ENCODE results near the gene EPSTI1. TPM values are rescaled to one million over a fixed set of nuclear protein-coding genes. Genes with fewer than 3 reads are reported as not detected.

EPSTI1 gene
- total RNA-seq, 2 donors from 2014 or later = 18.6 to 48.8 TPM

- H3K9me3 Mint-ChIP-seq = peaks cover 0 to 2% of the 10 kb centered on the region in 2 donors
- ATAC-seq (replicated peaks in 1 of 2) (no peak), DNase-seq (no peak)
- H3K27me3 Mint-ChIP-seq (ENCODE audit: low read depth) = no peaks in the 10 kb centered on the region
- H3K36me3 Mint-ChIP-seq (ENCODE audit: insufficient read depth in 2 of 2) = peaks cover 14 to 16% of the 10 kb centered on the region in 2 donors
- H3K27ac Mint-ChIP-seq = no peak overlapping the region
- H3K4me3 Mint-ChIP-seq = no peak overlapping the region
- H3K4me1 Mint-ChIP-seq (ENCODE audit: low read depth) = no peaks in the 10 kb centered on the region
Observed at GRCh38 chr13:42950181-42950580, 41.9 kb downstream of the EPSTI1 start.

GRCh38 chr13:42947925-42948324 is 44.1 kb downstream of the EPSTI1 start:
- no peak for ATAC-seq (replicated peaks in 1 of 2)
- DNase-seq = no peak
- Mint-ChIP-seq H3K9me3 (peaks cover 4 to 5% of the 10 kb centered on the region in 2 donors), H3K4me1 (ENCODE audit: low read depth) (no peaks in the 10 kb centered on the region), H3K27me3 (ENCODE audit: low read depth) (no peaks in the 10 kb centered on the region), H3K27ac (no peak overlapping the region), H3K36me3 (ENCODE audit: insufficient read depth in 2 of 2) (peaks cover 14 to 22% of the 10 kb centered on the region in 2 donors), H3K4me3 (no peak overlapping the region)

- no peak overlapping the region for H3K4me3 Mint-ChIP-seq
- no peak overlapping the region for H3K27ac Mint-ChIP-seq
- no peaks in the 10 kb centered on the region for H3K27me3 Mint-ChIP-seq (ENCODE audit: low read depth)
- H3K4me1 Mint-ChIP-seq (ENCODE audit: low read depth) = no peaks in the 10 kb centered on the region
- H3K9me3 Mint-ChIP-seq = peaks cover 2 to 4% of the 10 kb centered on the region in 2 donors
- ATAC-seq (replicated peaks in 1 of 2) (no peak), DNase-seq (no peak)
- H3K36me3 Mint-ChIP-seq (ENCODE audit: insufficient read depth in 2 of 2) = peaks cover 8 to 15% of the 10 kb centered on the region in 2 donors
Observed at GRCh38 chr13:42946927-42947326, 45.1 kb downstream of the EPSTI1 start.

- no peak overlapping the region for H3K27ac Mint-ChIP-seq
- peaks cover 0 to 2% of the 10 kb centered on the region in 2 donors for H3K9me3 Mint-ChIP-seq
- ATAC-seq (replicated peaks in 1 of 2) = no peak
- H3K27me3 Mint-ChIP-seq (ENCODE audit: low read depth) = no peaks in the 10 kb centered on the region
- H3K4me1 Mint-ChIP-seq (ENCODE audit: low read depth) = peaks cover 7% of the 10 kb centered on the region
- DNase-seq = no peak
- H3K36me3 Mint-ChIP-seq (ENCODE audit: insufficient read depth in 2 of 2) = peaks cover 5 to 7% of the 10 kb centered on the region in 2 donors
- no peak overlapping the region for H3K4me3 Mint-ChIP-seq
Observed at GRCh38 chr13:42929886-42930535, 62.0 kb downstream of the EPSTI1 start.

- peaks cover 6 to 7% of the 10 kb centered on the region in 2 donors for H3K36me3 Mint-ChIP-seq (ENCODE audit: insufficient read depth in 2 of 2)
Observed at GRCh38 chr13:42926555-42926954, 65.5 kb downstream of the EPSTI1 start.

DNA sequence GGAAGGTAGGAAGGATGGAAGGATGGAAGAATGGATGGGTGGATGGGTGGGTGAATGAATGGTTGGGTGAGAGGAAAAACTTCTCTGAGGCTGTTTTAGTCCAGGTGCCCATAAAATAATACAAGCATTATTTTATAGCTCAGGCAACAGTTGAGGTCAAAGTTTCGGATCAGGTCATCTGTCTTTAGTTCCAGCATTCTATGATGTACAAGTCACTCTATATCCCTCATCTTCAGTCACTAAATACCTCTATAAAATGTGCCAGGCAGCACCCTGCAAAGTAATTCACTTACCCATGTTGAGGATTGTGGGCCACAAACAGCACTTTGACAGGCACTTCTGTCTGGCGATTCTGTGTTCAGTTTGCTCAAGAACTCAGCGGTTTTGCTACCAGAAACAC is 66.0 kb downstream of the EPSTI1 start:
- peaks cover 6 to 7% of the 10 kb centered on the region in 2 donors for H3K36me3 Mint-ChIP-seq (ENCODE audit: insufficient read depth in 2 of 2)

More at GRCh38 chr13:42926555-42926954, 65.5 kb downstream of the EPSTI1 start:
- no peak for ATAC-seq (replicated peaks in 1 of 2)
- H3K27me3 Mint-ChIP-seq (ENCODE audit: low read depth) = no peaks in the 10 kb centered on the region
- no peak overlapping the region for H3K27ac Mint-ChIP-seq
- H3K9me3 Mint-ChIP-seq = no peaks in the 10 kb centered on the region
- H3K4me3 Mint-ChIP-seq = no peak overlapping the region
- DNase-seq = no peak
- H3K4me1 Mint-ChIP-seq (ENCODE audit: low read depth) = peaks cover 7% of the 10 kb centered on the region

GRCh38 chr13:42925626-42926025 is 66.4 kb downstream of the EPSTI1 start:
- H3K27me3 Mint-ChIP-seq (ENCODE audit: low read depth) = no peaks in the 10 kb centered on the region
- no peak overlapping the region for H3K27ac Mint-ChIP-seq
- peak in 1 of 2 donors; percentile 44 for ATAC-seq (replicated peaks in 1 of 2)
- no peak for DNase-seq
- H3K4me1 Mint-ChIP-seq (ENCODE audit: low read depth) = peaks cover 7% of the 10 kb centered on the region
- H3K4me3 Mint-ChIP-seq = no peak overlapping the region
- H3K36me3 Mint-ChIP-seq (ENCODE audit: insufficient read depth in 2 of 2) = peaks cover 6 to 7% of the 10 kb centered on the region in 2 donors
- no peaks in the 10 kb centered on the region for H3K9me3 Mint-ChIP-seq

More for the DNA sequence above, 66.0 kb downstream of the EPSTI1 start:
- peaks cover 7% of the 10 kb centered on the region for H3K4me1 Mint-ChIP-seq (ENCODE audit: low read depth)
- H3K9me3 Mint-ChIP-seq = no peaks in the 10 kb centered on the region
- DNase-seq (no peak), ATAC-seq (replicated peaks in 1 of 2) (no peak)
- no peak overlapping the region for H3K27ac Mint-ChIP-seq
- no peaks in the 10 kb centered on the region for H3K27me3 Mint-ChIP-seq (ENCODE audit: low read depth)
- H3K4me3 Mint-ChIP-seq = no peak overlapping the region

DNA sequence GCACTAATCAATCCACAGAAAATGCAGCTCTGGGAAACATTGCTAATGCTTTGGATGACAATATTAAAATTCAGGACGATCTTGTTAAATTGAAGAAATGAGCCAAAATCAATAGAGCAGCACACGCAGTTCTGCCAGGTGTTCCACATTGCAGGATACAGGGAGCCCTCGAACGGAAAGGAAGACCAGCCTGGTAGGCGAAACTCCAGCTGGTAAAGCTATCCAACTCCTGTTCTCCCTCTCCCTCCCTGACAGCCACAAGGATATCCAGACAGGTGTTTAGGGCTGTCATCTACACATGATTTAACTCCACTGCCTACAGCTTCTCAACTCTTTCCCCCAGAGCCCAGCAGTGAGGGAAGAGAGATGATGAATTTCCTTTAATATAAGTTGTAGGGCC is 67.7 kb downstream of the EPSTI1 start:
- Mint-ChIP-seq H3K9me3 (no peaks in the 10 kb centered on the region), H3K27ac (no peak overlapping the region), H3K36me3 (ENCODE audit: insufficient read depth in 2 of 2) (peaks cover 6 to 9% of the 10 kb centered on the region in 2 donors), H3K4me3 (no peak overlapping the region), H3K4me1 (ENCODE audit: low read depth) (peaks cover 7% of the 10 kb centered on the region), H3K27me3 (ENCODE audit: low read depth) (no peaks in the 10 kb centered on the region)
- ATAC-seq (replicated peaks in 1 of 2) = no peak
- no peak for DNase-seq

- ATAC-seq (replicated peaks in 1 of 2) = no peak
- peaks cover 0 to 1% of the 10 kb centered on the region in 2 donors for H3K9me3 Mint-ChIP-seq
- peaks cover 1 to 5% of the 10 kb centered on the region in 2 donors for H3K36me3 Mint-ChIP-seq (ENCODE audit: insufficient read depth in 2 of 2)
- no peaks in the 10 kb centered on the region for H3K27me3 Mint-ChIP-seq (ENCODE audit: low read depth)
- no peak overlapping the region for H3K4me3 Mint-ChIP-seq
- H3K27ac Mint-ChIP-seq = no peak overlapping the region
- DNase-seq = no peak
- no peaks in the 10 kb centered on the region for H3K4me1 Mint-ChIP-seq (ENCODE audit: low read depth)
Observed at GRCh38 chr13:42907745-42908144, 84.3 kb downstream of the EPSTI1 start.

DNA sequence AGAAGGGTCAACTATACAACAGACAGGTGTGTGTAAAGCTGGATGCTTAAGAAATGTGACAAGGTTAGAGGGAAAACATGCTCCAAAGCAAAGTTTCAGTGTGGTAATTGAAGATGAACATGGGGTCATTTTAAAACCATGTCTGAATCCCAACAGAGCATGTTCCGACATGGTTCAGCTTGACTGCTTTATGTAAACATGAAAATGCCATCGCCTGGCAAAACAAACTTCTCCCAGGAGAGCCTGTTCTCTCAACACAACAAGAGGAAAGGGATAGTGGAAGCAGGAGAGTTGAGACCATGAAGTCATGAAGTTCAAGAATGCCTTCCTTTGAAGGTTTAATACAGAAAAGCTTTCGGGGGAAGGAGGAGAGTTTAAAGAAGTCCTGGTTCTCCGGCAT is 85.8 kb downstream of the EPSTI1 start:
- Mint-ChIP-seq H3K27ac (no peak overlapping the region), H3K4me3 (no peak overlapping the region), H3K4me1 (ENCODE audit: low read depth) (no peaks in the 10 kb centered on the region), H3K36me3 (ENCODE audit: insufficient read depth in 2 of 2) (peaks cover 0 to 2% of the 10 kb centered on the region in 2 donors), H3K27me3 (ENCODE audit: low read depth) (no peaks in the 10 kb centered on the region), H3K9me3 (no peaks in the 10 kb centered on the region)
- DNase-seq (no peak), ATAC-seq (replicated peaks in 1 of 2) (no peak)

- Mint-ChIP-seq H3K36me3 (ENCODE audit: insufficient read depth in 2 of 2) (peaks cover 0 to 2% of the 10 kb centered on the region in 2 donors), H3K4me1 (ENCODE audit: low read depth) (no peaks in the 10 kb centered on the region), H3K27ac (no peak overlapping the region), H3K27me3 (ENCODE audit: low read depth) (no peaks in the 10 kb centered on the region), H3K4me3 (no peak overlapping the region), H3K9me3 (no peaks in the 10 kb centered on the region)
- ATAC-seq (replicated peaks in 1 of 2) (no peak), DNase-seq (no peak)
Observed at GRCh38 chr13:42905579-42905978, 86.5 kb downstream of the EPSTI1 start.

DNA sequence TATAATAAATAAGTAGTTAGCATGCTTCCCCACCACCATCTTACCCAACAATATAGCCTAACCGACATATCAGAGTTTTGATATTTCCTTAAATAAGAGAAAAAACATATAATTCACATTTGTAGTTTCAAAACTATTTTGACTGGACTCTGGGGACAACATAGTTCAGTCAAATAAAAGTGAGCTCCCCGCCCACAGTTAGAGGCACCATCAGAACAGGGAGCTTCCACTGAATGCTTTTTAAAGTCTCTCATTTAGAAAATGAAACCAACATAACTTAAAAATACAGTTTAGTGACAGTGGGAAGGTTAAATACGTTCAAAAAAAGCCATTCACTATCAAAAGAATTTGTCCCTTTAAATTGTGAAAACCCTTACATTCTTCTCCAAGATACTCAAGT is 92.8 kb downstream of the EPSTI1 start:
- no peak overlapping the region for H3K4me3 Mint-ChIP-seq
- peaks cover 0 to 3% of the 10 kb centered on the region in 2 donors for H3K36me3 Mint-ChIP-seq (ENCODE audit: insufficient read depth in 2 of 2)
- no peak for ATAC-seq (replicated peaks in 1 of 2)
- H3K27ac Mint-ChIP-seq = no peak overlapping the region
- DNase-seq = no peak
- no peaks in the 10 kb centered on the region for H3K27me3 Mint-ChIP-seq (ENCODE audit: low read depth)
- H3K9me3 Mint-ChIP-seq = no peaks in the 10 kb centered on the region
- no peaks in the 10 kb centered on the region for H3K4me1 Mint-ChIP-seq (ENCODE audit: low read depth)

DNA sequence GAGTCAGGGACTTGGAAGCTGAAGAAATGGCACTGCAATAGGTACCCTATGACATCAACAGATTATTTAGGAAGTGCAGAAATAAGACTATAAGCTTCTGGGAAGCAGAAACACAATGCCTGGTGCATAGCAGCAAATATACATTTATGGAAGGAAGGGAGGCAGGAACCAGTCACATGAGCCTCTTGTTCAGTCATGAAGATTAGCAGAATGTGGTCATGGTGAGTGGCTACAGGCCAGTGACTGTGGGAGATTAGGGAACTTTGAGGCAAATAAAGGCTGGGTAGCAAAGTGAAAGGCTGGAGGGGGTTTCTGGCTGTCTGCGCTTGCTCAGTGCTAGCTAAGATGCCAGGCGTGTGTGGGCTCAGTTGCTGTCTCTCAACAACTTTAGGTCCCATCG is 96.3 kb downstream of the EPSTI1 start:
- Mint-ChIP-seq H3K9me3 (no peaks in the 10 kb centered on the region), H3K27ac (no peak overlapping the region), H3K4me1 (ENCODE audit: low read depth) (no peaks in the 10 kb centered on the region), H3K4me3 (no peak overlapping the region), H3K36me3 (ENCODE audit: insufficient read depth in 2 of 2) (peaks cover 0 to 3% of the 10 kb centered on the region in 2 donors), H3K27me3 (ENCODE audit: low read depth) (no peaks in the 10 kb centered on the region)
- ATAC-seq (replicated peaks in 1 of 2) (no peak), DNase-seq (no peak)

DNA sequence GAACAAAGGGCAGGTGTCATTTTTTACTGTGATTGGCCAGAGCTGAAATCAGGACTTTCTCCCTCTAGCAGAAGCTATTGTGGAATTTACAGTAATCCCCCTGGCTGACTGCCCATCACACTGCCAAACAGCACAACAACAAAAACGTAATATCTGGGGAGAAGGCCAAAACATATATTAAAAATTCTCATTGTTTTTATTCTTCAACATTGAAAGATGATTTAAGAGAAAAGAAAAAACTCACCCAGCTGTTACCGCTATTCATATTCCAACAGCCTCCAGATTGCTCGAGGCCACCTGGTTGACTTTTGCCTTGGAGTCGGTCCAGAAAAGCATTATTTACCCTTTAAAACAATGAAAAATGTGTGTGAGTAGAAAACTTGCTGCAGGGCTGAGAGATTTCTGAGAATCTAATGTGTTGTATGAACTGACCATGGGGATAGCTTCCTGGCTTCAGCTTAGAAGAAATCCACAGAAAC is 97.2 kb downstream of the EPSTI1 start:
- DNase-seq = no peak
- no peaks in the 10 kb centered on the region for H3K9me3 Mint-ChIP-seq
- ATAC-seq (replicated peaks in 1 of 2) = no peak

More for the DNA sequence above, 97.2 kb downstream of the EPSTI1 start:
- Mint-ChIP-seq H3K27ac (no peak overlapping the region), H3K27me3 (ENCODE audit: low read depth) (no peaks in the 10 kb centered on the region), H3K4me1 (ENCODE audit: low read depth) (no peaks in the 10 kb centered on the region), H3K4me3 (no peak overlapping the region), H3K36me3 (ENCODE audit: insufficient read depth in 2 of 2) (peaks cover 0 to 3% of the 10 kb centered on the region in 2 donors)

Data from activated T-cell treated with anti-CD3 and anti-CD28 coated beads, Interleukin-2, amount 50 U/mL, for 72 hours (primary cell).